ENCODE results near the gene CA14. TPM values are rescaled to one million over a fixed set of nuclear protein-coding genes. Genes with fewer than 3 reads are reported as not detected.
"Not testable (repeated sequence)": the region's sequence is repeated elsewhere in the genome, so short reads cannot be mapped to it uniquely, and the experiment has no call there.

The CA14 gene
- total RNA-seq, 1 donor: not detected

GRCh38 chr1:150299716-150300115 is 42.1 kb downstream of the CA14 start:
- no peak overlapping the region for H3K4me3 ChIP-seq (ENCODE audit: low read depth, low read length)
- DNase-seq (ENCODE audit: low read depth): no peak
- TF ChIP-seq CTCF (IDR thresholded peaks at IDR 0.05; ENCODE audit: insufficient read depth, low read length): no peak

GRCh38 chr1:150302338-150302737 is 44.8 kb downstream of the CA14 start:
- no peak overlapping the region for H3K4me3 ChIP-seq (ENCODE audit: low read depth, low read length)
- DNase-seq (ENCODE audit: low read depth): no peak
- TF ChIP-seq CTCF (IDR thresholded peaks at IDR 0.05; ENCODE audit: insufficient read depth, low read length): no peak

GRCh38 chr1:150302902-150303301 is 45.3 kb downstream of the CA14 start:
- TF ChIP-seq CTCF (IDR thresholded peaks at IDR 0.05; ENCODE audit: insufficient read depth, low read length): no peak
- no peak for DNase-seq (ENCODE audit: low read depth)
- no peak overlapping the region for H3K4me3 ChIP-seq (ENCODE audit: low read depth, low read length)

GRCh38 chr1:150308585-150308984 is 51.0 kb downstream of the CA14 start:
- H3K4me3 ChIP-seq (ENCODE audit: low read depth, low read length); DNase-seq (ENCODE audit: low read depth): not testable (repeated sequence)

GRCh38 chr1:150309758-150310508 is 52.4 kb downstream of the CA14 start:
- no peak overlapping the region for H3K4me3 ChIP-seq (ENCODE audit: low read depth, low read length)
- no peak for TF ChIP-seq CTCF (IDR thresholded peaks at IDR 0.05; ENCODE audit: insufficient read depth, low read length)
- DNase-seq (ENCODE audit: low read depth): no peak

- DNase-seq (ENCODE audit: low read depth): no peak
- no peak overlapping the region for H3K4me3 ChIP-seq (ENCODE audit: low read depth, low read length)
- no peak for TF ChIP-seq CTCF (IDR thresholded peaks at IDR 0.05; ENCODE audit: insufficient read depth, low read length)
Measured at GRCh38 chr1:150311762-150312161, 54.2 kb downstream of the CA14 start.

Small RNA genes within 50 kb of the gene (small RNA-seq; reads per million reads assigned to genes)
- gene RN7SL480P (not detected), gene RNU2-17P (7.8 reads per million, percentile 92 among the genes with 10 or more reads in this experiment)

Other genes with a start within 250 kb of the CA14 start
- 17.7 and 41.7 TPM in 2 replicates for gene OTUD7B, start 247.0 kb upstream of the CA14 start, total RNA-seq (ENCODE audit: low replicate concordance)
- 26.0 and 47.8 TPM in 2 replicates for gene VPS45, start 190.0 kb upstream of the CA14 start, total RNA-seq (ENCODE audit: low replicate concordance)
- gene PLEKHO1, start 107.9 kb upstream of the CA14 start, total RNA-seq (ENCODE audit: low replicate concordance): 27.7 and 43.6 TPM in 2 replicates
- 35.1 and 52.1 TPM in 2 replicates for gene ANP32E, start 21.7 kb upstream of the CA14 start, total RNA-seq (ENCODE audit: low replicate concordance)
- gene APH1A, start 11.2 kb downstream of the CA14 start, total RNA-seq (ENCODE audit: low replicate concordance): 83.5 and 110 TPM in 2 replicates
- gene C1orf54, start 15.0 kb downstream of the CA14 start, total RNA-seq (ENCODE audit: low replicate concordance): 33.3 and 76.5 TPM in 2 replicates
- 9.8 and 26.8 TPM in 2 replicates for gene CIART, start 24.8 kb downstream of the CA14 start, total RNA-seq (ENCODE audit: low replicate concordance)
- gene MRPS21, start 36.1 kb downstream of the CA14 start, total RNA-seq (ENCODE audit: low replicate concordance): 15.8 and 40.2 TPM in 2 replicates
- 42.5 and 47.8 TPM in 2 replicates for gene PRPF3, start 63.8 kb downstream of the CA14 start, total RNA-seq (ENCODE audit: low replicate concordance)
- gene RPRD2, start 106.4 kb downstream of the CA14 start, total RNA-seq (ENCODE audit: low replicate concordance): 12.2 and 19.3 TPM in 2 replicates
- 9.8 and 15.9 TPM in 2 replicates for gene TARS2, start 229.6 kb downstream of the CA14 start, total RNA-seq (ENCODE audit: low replicate concordance)